ENCODE data around the gene OPRL1.

GRCh38 chr20:64043768-64044167 is 36.1 kb upstream of the OPRL1 start:
- TF ChIP-seq CTCF (IDR thresholded peaks at IDR 0.05) (no peak), POLR2A (IDR thresholded peaks at IDR 0.05) (no peak)

Measured in lower leg skin (tissue), 3 donors.